Thyroid gland (tissue), 4 donors: ENCODE data around the gene RPL18A. TPM values are rescaled to one million over a fixed set of nuclear protein-coding genes. Genes with fewer than 3 reads are reported as not detected.
A peak's percentile ranks its signal among the peaks of the same experiment; 100 is the strongest.

ENCODE experiments used
- DNase-seq, 2 donors: peaks; one replicate each; pipeline ENCODE4 v3.0.0-alpha.2; 2019
- H3K27ac ChIP-seq, 3 donors: fragments of 200-600 bp; sonication (generic); 1 replicate in 2 of 3; 2 replicates in 1 of 3; pipeline ENCODE4 v1.5.1; 2016 to 2019; ENCODE audit warnings: mild to moderate bottlenecking in 1 of 3, moderate library complexity in 1 of 3
- H3K27me3 ChIP-seq: fragments of 200-600 bp; sonication (generic); one replicate; pipeline ENCODE4 v1.5.1; 2019
- H3K36me3 ChIP-seq, 2 donors: fragments of 200-600 bp; sonication (generic); one replicate each; pipeline ENCODE4 v1.5.1; 2016 to 2019
- H3K4me1 ChIP-seq, 2 donors: fragments of 200-600 bp; sonication (generic); one replicate each; pipeline ENCODE4 v1.5.1; 2017 to 2019
- H3K4me3 ChIP-seq, 3 donors: fragments of 200-600 bp; sonication (generic); replicated peaks in 1 of 3; 1 replicate in 2 of 3; 2 replicates in 1 of 3; pipeline ENCODE4 v1.5.1; 2016; ENCODE audit warnings: mild to moderate bottlenecking in 1 of 3
- H3K9me3 ChIP-seq: fragments of 200-600 bp; sonication (generic); one replicate; pipeline ENCODE4 v1.5.1; 2017
- CTCF ChIP-seq, 6 experiments: fragments of 200-600 bp in 3 of 6; fragments of 450-650 bp in 3 of 6; sonication (generic) in 3 of 6; IDR thresholded peaks; one replicate each; pipeline ENCODE4 v1.5.1; 2016 to 2019; ENCODE audit warnings: antibody characterized with exemption in 6 of 6, mild to moderate bottlenecking in 2 of 6, inconsistent platforms in 1 of 6, moderate library complexity in 1 of 6
- POLR2A ChIP-seq, 2 donors: fragments of 450-650 bp; IDR thresholded peaks; one replicate each; pipeline ENCODE4 v1.6.1; 2017; ENCODE audit warnings: antibody characterized with exemption in 2 of 2, mild to moderate bottlenecking in 2 of 2, moderate library complexity in 1 of 2
- WGBS, 2 donors: methylation state at CpG; one replicate each; pipeline ENCODE4 v1.1.5; 2017; 5-methylcytosine and 5-hydroxymethylcytosine counted together
- intact Hi-C: fragments of 100-400 bp; cut with DNase I; formaldehyde crosslinking; loops from one replicate; pipeline ENCODE4 v1.15.1; 2023
- total RNA-seq, 4 donors: library from RNA; depleted of rRNA; stranded (reverse); fragments of >200 nt; gene quantifications; one replicate each; pipeline ENCODE4 v1.2.3, GENCODE V29; 2016

Gene RPL18A
- total RNA-seq, 4 donors from 2014 or later: 718 to 1,678 (median 1,197) TPM

GRCh38 chr19:17888260-17888659 is 28.6 kb downstream of the RPL18A start:
- no peak overlapping the region for H3K4me3 ChIP-seq
- TF ChIP-seq POLR2A (IDR thresholded peaks at IDR 0.05) (no peak), CTCF (IDR thresholded peaks at IDR 0.05) (no peak)
- WGBS, 2 donors: 86 to 88% methylated on average over 7 of the region's 7 CpGs
- no peaks in the 10 kb centered on the region for H3K9me3 ChIP-seq
- no peaks in the 10 kb centered on the region for H3K36me3 ChIP-seq
- no peaks in the 10 kb centered on the region for H3K4me1 ChIP-seq
- no peaks in the 10 kb centered on the region for H3K27me3 ChIP-seq
- no peak overlapping the region for H3K27ac ChIP-seq
- intact Hi-C loops: no loop called here
- no peak for DNase-seq

GRCh38 chr19:17889609-17890214 is 30.0 kb downstream of the RPL18A start:
- no peak overlapping the region for H3K27ac ChIP-seq
- TF ChIP-seq CTCF (IDR thresholded peaks at IDR 0.05) (no peak), POLR2A (IDR thresholded peaks at IDR 0.05) (no peak)
- H3K4me3 ChIP-seq: no peak overlapping the region
- no peaks in the 10 kb centered on the region for H3K36me3 ChIP-seq
- intact Hi-C loops: no loop called here
- 40 to 44% methylated on average over 18 of the region's 18 CpGs for WGBS, 2 donors
- no peaks in the 10 kb centered on the region for H3K9me3 ChIP-seq
- peak in 1 of 2 donors; percentile 34 for DNase-seq
- H3K27me3 ChIP-seq: no peaks in the 10 kb centered on the region
- H3K4me1 ChIP-seq: no peaks in the 10 kb centered on the region

GRCh38 chr19:17893766-17894165 is 34.1 kb downstream of the RPL18A start:
- Histone ChIP-seq H3K27me3 (no peaks in the 10 kb centered on the region), H3K36me3 (no peaks in the 10 kb centered on the region), H3K9me3 (no peaks in the 10 kb centered on the region), H3K4me1 (no peaks in the 10 kb centered on the region), H3K4me3 (no peak overlapping the region), H3K27ac (no peak overlapping the region)
- intact Hi-C loops: no loop called here
- TF ChIP-seq CTCF (IDR thresholded peaks at IDR 0.05): no peak
- no peak for TF ChIP-seq POLR2A (IDR thresholded peaks at IDR 0.05)
- 73 to 80% methylated on average over 5 to 9 of the region's 9 CpGs for WGBS, 2 donors
- DNase-seq: no peak

- intact Hi-C loops: no loop called here
- H3K4me3 ChIP-seq: no peak overlapping the region
- no peaks in the 10 kb centered on the region for H3K36me3 ChIP-seq
- H3K27ac ChIP-seq: no peak overlapping the region
- no peak for DNase-seq
- no peaks in the 10 kb centered on the region for H3K27me3 ChIP-seq
- 69 to 74% methylated on average over 6 of the region's 6 CpGs for WGBS, 2 donors
- no peaks in the 10 kb centered on the region for H3K9me3 ChIP-seq
- no peak for TF ChIP-seq CTCF (IDR thresholded peaks at IDR 0.05)
- TF ChIP-seq POLR2A (IDR thresholded peaks at IDR 0.05): no peak
- no peaks in the 10 kb centered on the region for H3K4me1 ChIP-seq
Observed at GRCh38 chr19:17902701-17903100, 43.0 kb downstream of the RPL18A start.

GRCh38 chr19:17908244-17908643 is 48.5 kb downstream of the RPL18A start:
- TF ChIP-seq POLR2A (IDR thresholded peaks at IDR 0.05) (no peak), CTCF (IDR thresholded peaks at IDR 0.05) (no peak)
- intact Hi-C loops: no loop called here
- no peak overlapping the region for H3K27ac ChIP-seq
- WGBS, 2 donors: 91 to 92% methylated on average over 3 of the region's 3 CpGs
- H3K4me1 ChIP-seq: no peaks in the 10 kb centered on the region
- DNase-seq: no peak
- no peaks in the 10 kb centered on the region for H3K36me3 ChIP-seq
- H3K9me3 ChIP-seq: no peaks in the 10 kb centered on the region
- H3K27me3 ChIP-seq: no peaks in the 10 kb centered on the region
- no peak overlapping the region for H3K4me3 ChIP-seq
